Measurements from ENCODE around the gene CTXN1. TPM values are rescaled to one million over a fixed set of nuclear protein-coding genes. Genes with fewer than 3 reads are reported as not detected.
"Not testable (repeated sequence)": the region's sequence is repeated elsewhere in the genome, so short reads cannot be mapped to it uniquely, and the experiment has no call there.

CTXN1 gene
- total RNA-seq, 2 experiments from 2014 or later, result 1.0 TPM; not detected in 1

GRCh38 chr19:7931221-7932061 lies 5.5 kb upstream of the CTXN1 start:
- H3K36me3 ChIP-seq (ENCODE audit: insufficient read depth, low read length), result peaks cover 71% of the 10 kb centered on the region
- no TSS peak for BruUV-seq (replicated peaks)
- ChIA-PET POLR2A (no interaction called here), CTCF (ENCODE audit: unreplicated experiment) (no interaction called here)
- H3K4me3 ChIP-seq (ENCODE audit: low read depth, low read length, poor library complexity, severe bottlenecking), result no peak overlapping the region
- intact Hi-C loops (cut with micrococcal nuclease; ENCODE audit: unreplicated experiment), result no loop called here
- DNase-seq (ENCODE audit: low spot score), result no peak
- H3K79me2 ChIP-seq (ENCODE audit: insufficient read depth, low read depth, low read length), result no peaks in the 10 kb centered on the region
- no peaks in the 10 kb centered on the region for H3K9me3 ChIP-seq (ENCODE audit: low read length)
- H3K4me1 ChIP-seq (ENCODE audit: insufficient read depth, low read length, poor library complexity, severe bottlenecking), result peaks cover under 1% of the 10 kb centered on the region
- no peaks in the 10 kb centered on the region for H3K9me2 ChIP-seq (ENCODE audit: insufficient read depth, low read length)
- H3K27ac ChIP-seq (ENCODE audit: low read depth, low read length, poor library complexity, severe bottlenecking), result no peak overlapping the region
- no peak overlapping the region for H2AFZ ChIP-seq (ENCODE audit: low read length)
- H3K4me2 ChIP-seq (ENCODE audit: low read length), result no peak overlapping the region
- no peaks in the 10 kb centered on the region for H4K20me1 ChIP-seq (ENCODE audit: insufficient read depth, low read length)
- TF ChIP-seq CTCF (conservative IDR thresholded peaks at IDR 0.05; ENCODE audit: low read length) (no peak), EZH2phosphoT487 (IDR thresholded peaks at IDR 0.05; ENCODE audit: borderline replicate concordance, low read depth, low read length) (no peak)

- no peaks in the 10 kb centered on the region for H3K79me2 ChIP-seq (ENCODE audit: insufficient read depth, low read depth, low read length)
- H3K4me1 ChIP-seq (ENCODE audit: insufficient read depth, low read length, poor library complexity, severe bottlenecking), result peaks cover 5% of the 10 kb centered on the region
- H2AFZ ChIP-seq (ENCODE audit: low read length), result no peak overlapping the region
- no peak for DNase-seq (ENCODE audit: low spot score)
- H3K27ac ChIP-seq (ENCODE audit: low read depth, low read length, poor library complexity, severe bottlenecking), result no peak overlapping the region
- no TSS peak for BruUV-seq (replicated peaks)
- intact Hi-C loops (cut with micrococcal nuclease; ENCODE audit: unreplicated experiment), result no loop called here
- no peaks in the 10 kb centered on the region for H3K9me2 ChIP-seq (ENCODE audit: insufficient read depth, low read length)
- H4K20me1 ChIP-seq (ENCODE audit: insufficient read depth, low read length), result no peaks in the 10 kb centered on the region
- ChIA-PET CTCF (ENCODE audit: unreplicated experiment) (no interaction called here), POLR2A (interaction anchor here (0.6 kb wide), 1 partner anchor 91 kb away, joined by 3 read pairs; no protein-coding TSS in a partner anchor)
- no peaks in the 10 kb centered on the region for H3K9me3 ChIP-seq (ENCODE audit: low read length)
- H3K4me3 ChIP-seq (ENCODE audit: low read depth, low read length, poor library complexity, severe bottlenecking), result no peak overlapping the region
- no peak for TF ChIP-seq EZH2phosphoT487 (IDR thresholded peaks at IDR 0.05; ENCODE audit: borderline replicate concordance, low read depth, low read length)
- no peak for TF ChIP-seq CTCF (conservative IDR thresholded peaks at IDR 0.05; ENCODE audit: low read length)
- H3K4me2 ChIP-seq (ENCODE audit: low read length), result no peak overlapping the region
- peaks cover 66% of the 10 kb centered on the region for H3K36me3 ChIP-seq (ENCODE audit: insufficient read depth, low read length)
Measured at GRCh38 chr19:7930765-7931164, 4.8 kb upstream of the CTXN1 start.

GRCh38 chr19:7930030-7930429 lies 4.1 kb upstream of the CTXN1 start:
- H3K36me3 ChIP-seq (ENCODE audit: insufficient read depth, low read length), result peaks cover 60% of the 10 kb centered on the region
- H3K4me2 ChIP-seq (ENCODE audit: low read length); H3K9me3 ChIP-seq (ENCODE audit: low read length); H3K9me2 ChIP-seq (ENCODE audit: insufficient read depth, low read length); H3K27ac ChIP-seq (ENCODE audit: low read depth, low read length, poor library complexity, severe bottlenecking); BruUV-seq (replicated peaks); H4K20me1 ChIP-seq (ENCODE audit: insufficient read depth, low read length); CTCF ChIA-PET (ENCODE audit: unreplicated experiment); H3K4me3 ChIP-seq (ENCODE audit: low read depth, low read length, poor library complexity, severe bottlenecking); intact Hi-C loops (cut with micrococcal nuclease; ENCODE audit: unreplicated experiment); POLR2A ChIA-PET; H3K4me1 ChIP-seq (ENCODE audit: insufficient read depth, low read length, poor library complexity, severe bottlenecking); H3K79me2 ChIP-seq (ENCODE audit: insufficient read depth, low read depth, low read length); DNase-seq (ENCODE audit: low spot score); H2AFZ ChIP-seq (ENCODE audit: low read length): not testable (repeated sequence)

Data from OCI-LY7 (cell line).